ENCODE data around the gene PWP2. TPM values are rescaled to one million over a fixed set of nuclear protein-coding genes. Genes with fewer than 3 reads are reported as not detected.
"Not testable (repeated sequence)": the region's sequence is repeated elsewhere in the genome, so short reads cannot be mapped to it uniquely, and the experiment has no call there.

Gene PWP2
- total and polyA plus RNA-seq, 2 donors: 8.6 to 9.2 TPM

GRCh38 chr21:44154816-44155230 lies 47.6 kb downstream of the PWP2 start:
- no CpG with 5 or more reads among the region's 20 CpGs for WGBS
- DNase-seq (ENCODE audit: extremely low spot score); H3K4me1 ChIP-seq (ENCODE audit: insufficient read depth); H3K27ac ChIP-seq (ENCODE audit: low read depth); H3K4me3 ChIP-seq (ENCODE audit: low read depth, low read length); H3K36me3 ChIP-seq (ENCODE audit: insufficient read depth): not testable (repeated sequence)

DNA sequence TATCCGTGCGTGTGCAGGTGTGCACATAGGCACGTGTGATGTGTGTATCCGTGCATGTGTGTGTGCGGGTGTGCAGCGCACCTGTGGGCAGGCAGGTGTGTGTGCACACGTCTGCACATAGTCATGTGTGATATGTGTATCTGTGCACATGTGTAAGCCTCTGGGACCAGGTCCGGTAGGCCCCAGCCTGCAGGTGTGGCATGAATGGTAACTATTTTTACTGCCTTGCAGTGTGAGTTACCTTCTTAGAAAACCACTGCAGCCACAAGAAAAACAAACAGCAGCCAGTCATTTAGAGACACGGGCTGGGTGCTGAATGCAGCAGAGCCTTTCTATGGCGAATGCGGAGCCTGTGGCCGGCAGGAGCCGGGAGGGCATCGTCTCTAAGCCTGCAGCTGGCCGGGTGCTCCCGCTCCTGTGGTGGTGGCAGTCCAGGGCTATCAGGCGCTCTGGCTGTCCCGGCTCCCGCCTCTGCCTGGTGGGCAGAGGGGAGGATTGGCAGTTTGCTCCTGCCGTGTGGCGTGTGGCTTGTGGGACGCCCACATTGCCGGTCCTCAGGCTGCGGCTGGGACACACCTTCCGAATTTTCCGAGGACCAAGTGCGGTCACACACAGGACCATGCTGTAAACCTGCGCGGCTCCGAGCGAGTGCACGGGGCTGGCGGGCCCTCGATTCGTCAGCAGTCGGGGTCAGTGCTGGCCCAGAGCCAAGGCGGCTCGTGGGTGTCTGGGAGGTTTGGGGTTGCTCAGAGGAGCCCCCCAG lies 48.2 kb downstream of the PWP2 start:
- H3K4me1 ChIP-seq (ENCODE audit: insufficient read depth); H3K27ac ChIP-seq (ENCODE audit: low read depth); H3K4me3 ChIP-seq (ENCODE audit: low read depth, low read length); DNase-seq (ENCODE audit: extremely low spot score); H3K36me3 ChIP-seq (ENCODE audit: insufficient read depth): not testable (repeated sequence)
- WGBS: 96% methylated on average over 14 of the region's 38 CpGs

DNA sequence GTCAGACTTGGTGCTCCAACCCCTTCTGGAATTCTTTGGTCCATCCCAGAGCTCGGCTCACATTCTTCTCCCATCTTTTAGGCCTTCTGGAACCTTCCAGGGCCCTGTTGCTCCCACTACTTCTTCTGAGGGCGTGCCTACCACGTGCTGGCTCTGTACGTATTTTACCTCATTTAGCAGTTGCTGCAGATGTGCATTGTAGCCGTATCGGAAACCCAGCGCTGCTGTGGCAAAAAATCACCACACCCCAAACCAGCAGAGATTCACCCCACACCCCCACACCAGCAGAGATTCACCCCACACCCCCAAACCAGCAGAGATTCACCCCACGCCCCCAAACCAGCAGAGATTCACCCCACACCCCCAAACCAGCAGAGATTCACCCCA lies 48.8 kb downstream of the PWP2 start:
- not testable (repeated sequence) for H3K27ac ChIP-seq (ENCODE audit: low read depth); H3K4me3 ChIP-seq (ENCODE audit: low read depth, low read length); H3K4me1 ChIP-seq (ENCODE audit: insufficient read depth); H3K36me3 ChIP-seq (ENCODE audit: insufficient read depth); DNase-seq (ENCODE audit: extremely low spot score)
- no CpG with 5 or more reads among the region's 8 CpGs for WGBS

- H3K27ac ChIP-seq (ENCODE audit: low read depth); H3K4me3 ChIP-seq (ENCODE audit: low read depth, low read length); H3K36me3 ChIP-seq (ENCODE audit: insufficient read depth); DNase-seq (ENCODE audit: extremely low spot score); H3K4me1 ChIP-seq (ENCODE audit: insufficient read depth): not testable (repeated sequence)
- 88% methylated on average over 8 of the region's 28 CpGs for WGBS
Measured at GRCh38 chr21:44157439-44158081, 50.4 kb downstream of the PWP2 start.

- not testable (repeated sequence) for H3K27ac ChIP-seq (ENCODE audit: low read depth); H3K4me1 ChIP-seq (ENCODE audit: insufficient read depth); H3K36me3 ChIP-seq (ENCODE audit: insufficient read depth); DNase-seq (ENCODE audit: extremely low spot score); H3K4me3 ChIP-seq (ENCODE audit: low read depth, low read length)
- WGBS: 85% methylated on average over 6 of the region's 7 CpGs
Measured at GRCh38 chr21:44158082-44158468, 50.9 kb downstream of the PWP2 start.

GRCh38 chr21:44159349-44160297 lies 52.4 kb downstream of the PWP2 start:
- WGBS: 78% methylated on average over 7 of the region's 30 CpGs
- H3K4me1 ChIP-seq (ENCODE audit: insufficient read depth); H3K36me3 ChIP-seq (ENCODE audit: insufficient read depth); DNase-seq (ENCODE audit: extremely low spot score); H3K27ac ChIP-seq (ENCODE audit: low read depth); H3K4me3 ChIP-seq (ENCODE audit: low read depth, low read length): not testable (repeated sequence)

GRCh38 chr21:44160298-44160672 lies 53.1 kb downstream of the PWP2 start:
- WGBS: no CpG with 5 or more reads among the region's 15 CpGs

GRCh38 chr21:44160821-44161220 lies 53.6 kb downstream of the PWP2 start:
- WGBS: no CpG with 5 or more reads among the region's 20 CpGs

More at GRCh38 chr21:44160298-44160672, 53.1 kb downstream of the PWP2 start:
- not testable (repeated sequence) for H3K4me3 ChIP-seq (ENCODE audit: low read depth, low read length); H3K27ac ChIP-seq (ENCODE audit: low read depth); H3K4me1 ChIP-seq (ENCODE audit: insufficient read depth); H3K36me3 ChIP-seq (ENCODE audit: insufficient read depth); DNase-seq (ENCODE audit: extremely low spot score)

GRCh38 chr21:44163167-44163653 lies 56.0 kb downstream of the PWP2 start:
- DNase-seq (ENCODE audit: extremely low spot score); H3K27ac ChIP-seq (ENCODE audit: low read depth); H3K4me3 ChIP-seq (ENCODE audit: low read depth, low read length); H3K4me1 ChIP-seq (ENCODE audit: insufficient read depth); H3K36me3 ChIP-seq (ENCODE audit: insufficient read depth): not testable (repeated sequence)
- WGBS: 83% methylated on average over 7 of the region's 13 CpGs

More at GRCh38 chr21:44160821-44161220, 53.6 kb downstream of the PWP2 start:
- not testable (repeated sequence) for H3K4me1 ChIP-seq (ENCODE audit: insufficient read depth); H3K36me3 ChIP-seq (ENCODE audit: insufficient read depth); DNase-seq (ENCODE audit: extremely low spot score); H3K27ac ChIP-seq (ENCODE audit: low read depth); H3K4me3 ChIP-seq (ENCODE audit: low read depth, low read length)

- DNase-seq (ENCODE audit: extremely low spot score); H3K4me3 ChIP-seq (ENCODE audit: low read depth, low read length); H3K27ac ChIP-seq (ENCODE audit: low read depth); H3K36me3 ChIP-seq (ENCODE audit: insufficient read depth); H3K4me1 ChIP-seq (ENCODE audit: insufficient read depth): not testable (repeated sequence)
- 54% methylated on average over 6 of the region's 15 CpGs for WGBS
Measured at GRCh38 chr21:44165933-44166332, 58.7 kb downstream of the PWP2 start.

- not testable (repeated sequence) for H3K36me3 ChIP-seq (ENCODE audit: insufficient read depth); DNase-seq (ENCODE audit: extremely low spot score); H3K27ac ChIP-seq (ENCODE audit: low read depth); H3K4me1 ChIP-seq (ENCODE audit: insufficient read depth); H3K4me3 ChIP-seq (ENCODE audit: low read depth, low read length)
- 92% methylated on average over 2 of the region's 11 CpGs for WGBS
Measured at GRCh38 chr21:44167527-44167926, 60.3 kb downstream of the PWP2 start.

DNA sequence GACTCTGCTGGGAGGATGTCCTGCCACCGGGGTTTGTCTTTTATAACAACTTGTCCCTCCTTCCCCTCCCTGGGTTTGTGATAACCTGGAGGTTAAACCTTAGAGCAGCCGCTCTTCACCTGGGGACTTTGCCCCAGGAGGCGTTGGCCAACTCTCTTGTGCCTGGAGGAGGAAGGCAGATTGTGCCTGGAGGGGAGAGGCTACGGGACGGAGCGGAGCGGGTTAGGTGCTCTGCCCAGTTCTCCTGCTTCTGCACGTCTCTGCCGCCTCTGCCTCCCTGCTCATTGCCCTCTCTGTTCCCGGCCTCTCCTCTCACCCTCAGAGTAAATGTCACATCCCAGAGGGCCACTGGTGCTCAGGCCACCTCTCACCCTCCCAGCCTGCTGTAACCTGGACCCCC lies 63.1 kb downstream of the PWP2 start:
- no CpG with 5 or more reads among the region's 10 CpGs for WGBS
- not testable (repeated sequence) for H3K27ac ChIP-seq (ENCODE audit: low read depth); H3K4me1 ChIP-seq (ENCODE audit: insufficient read depth); H3K36me3 ChIP-seq (ENCODE audit: insufficient read depth); DNase-seq (ENCODE audit: extremely low spot score); H3K4me3 ChIP-seq (ENCODE audit: low read depth, low read length)

- H3K27ac ChIP-seq (ENCODE audit: low read depth); H3K4me1 ChIP-seq (ENCODE audit: insufficient read depth); H3K36me3 ChIP-seq (ENCODE audit: insufficient read depth); H3K4me3 ChIP-seq (ENCODE audit: low read depth, low read length); DNase-seq (ENCODE audit: extremely low spot score): not testable (repeated sequence)
- WGBS: 62% methylated on average over 6 of the region's 10 CpGs
Measured at GRCh38 chr21:44170863-44171262, 63.7 kb downstream of the PWP2 start.

Measured in urinary bladder (tissue), 4 donors.